Right lobe of liver (tissue), 6 donors: ENCODE results near the gene FOXD1. TPM values are rescaled to one million over a fixed set of nuclear protein-coding genes. Genes with fewer than 3 reads are reported as not detected.

ENCODE experiments used
- ATAC-seq, 4 donors: fragments of 200-7000 bp; cut with Tn5 transposase; one replicate each; pipeline ENCODE4 v1.9.1; 2020; ENCODE audit warnings: mild to moderate bottlenecking in 4 of 4, moderate library complexity in 4 of 4
- DNase-seq, 3 donors: peaks; one replicate each; pipeline ENCODE4 v3.0.0-alpha.2; 2020
- H3K27ac ChIP-seq, 3 donors: fragments of 200-600 bp; one replicate each; pipeline ENCODE4 v1.8.0; 2022
- H3K27me3 ChIP-seq, 2 donors: fragments of 200-600 bp; one replicate each; pipeline ENCODE4 v1.8.0; 2022
- H3K36me3 ChIP-seq, 4 donors: fragments of 200-600 bp; sonication (generic) in 1 of 4; one replicate each; pipeline versions ENCODE4 v1.5.1 to v1.8.0; 2017 to 2022; ENCODE audit warnings: control low read depth in 1 of 4
- H3K4me1 ChIP-seq, 4 donors: fragments of 200-600 bp; sonication (generic) in 1 of 4; one replicate each; pipeline versions ENCODE4 v1.5.1 to v1.8.0; 2017 to 2022; ENCODE audit warnings: control low read depth in 1 of 4
- H3K4me3 ChIP-seq, 3 donors: fragments of 200-600 bp; one replicate each; pipeline ENCODE4 v1.8.0; 2022
- H3K9me3 ChIP-seq, 4 donors: fragments of 200-600 bp; sonication (generic) in 1 of 4; one replicate each; pipeline versions ENCODE4 v1.5.1 to v1.8.0; 2017 to 2022; ENCODE audit warnings: control low read depth in 1 of 4
- CTCF ChIP-seq, 4 donors: fragments of 200-600 bp in 3 of 4; fragments of 450-650 bp in 1 of 4; IDR thresholded peaks; one replicate each; pipeline versions ENCODE4 v1.5.1 to v1.8.0; 2016 to 2022; ENCODE audit warnings: antibody characterized with exemption in 4 of 4, mild to moderate bottlenecking in 2 of 4
- POLR2A ChIP-seq: fragments of 450-650 bp; IDR thresholded peaks from one replicate; pipeline ENCODE4 v1.6.1; 2017; ENCODE audit warnings: antibody characterized with exemption, mild to moderate bottlenecking
- WGBS: methylation state at CpG from one replicate; pipeline ENCODE4 v1.1.6; 2018; ENCODE audit warnings: low coverage, low lambda C conversion rate; ENCODE audit not compliant: insufficient coverage; ENCODE audit errors: missing lambda C conversion rate; 5-methylcytosine and 5-hydroxymethylcytosine counted together
- intact Hi-C, 2 donors: fragments of 100-400 bp; cut with DNase I; formaldehyde crosslinking; loops; one replicate each; pipeline versions ENCODE4 v1.11.2 to v1.14.1; 2022
- total RNA-seq, 6 experiments: library from RNA; depleted of rRNA in 2 of 6; stranded (reverse); fragments of >200 nt in 2 of 6; fragmentation: NEBNext Ultra II Directional in 3 of 6; extraction: Animal tissue kit (Norgen Biotek cat#: 25700) in 3 of 6; gene quantifications; one replicate each; pipeline versions ENCODE4 v1.1.0 to v1.2.4, GENCODE V29; 2016 to 2023
- donor health status: DM: no; HTN: yes; CAD: no.
- donor health status: DM: no; HTN: no; CAD: no.
- donor health status: DM: no; HTN: no; CAD: no.
- donor health status: DM: no; HTN: yes; CAD: no.
- donor health status: DM: no; HTN: yes; CAD: no.

FOXD1 gene
- total RNA-seq, 6 experiments from 2014 or later = not detected

- H3K27me3 ChIP-seq = no peaks in the 10 kb centered on the region
- TF ChIP-seq POLR2A = no peak
- TF ChIP-seq CTCF (IDR thresholded peaks at IDR 0.05) = no peak
- H3K4me1 ChIP-seq = peaks cover 0 to 11% (median 3%) of the 10 kb centered on the region in 4 donors
- no peaks in the 10 kb centered on the region for H3K36me3 ChIP-seq
- intact Hi-C loops = no loop called here
- no peaks in the 10 kb centered on the region for H3K9me3 ChIP-seq
- ATAC-seq (no peak), DNase-seq (no peak)
- H3K27ac ChIP-seq = no peak overlapping the region
- no peak overlapping the region for H3K4me3 ChIP-seq
Observed at GRCh38 chr5:73494721-73495120, 46.1 kb upstream of the FOXD1 start.

DNA sequence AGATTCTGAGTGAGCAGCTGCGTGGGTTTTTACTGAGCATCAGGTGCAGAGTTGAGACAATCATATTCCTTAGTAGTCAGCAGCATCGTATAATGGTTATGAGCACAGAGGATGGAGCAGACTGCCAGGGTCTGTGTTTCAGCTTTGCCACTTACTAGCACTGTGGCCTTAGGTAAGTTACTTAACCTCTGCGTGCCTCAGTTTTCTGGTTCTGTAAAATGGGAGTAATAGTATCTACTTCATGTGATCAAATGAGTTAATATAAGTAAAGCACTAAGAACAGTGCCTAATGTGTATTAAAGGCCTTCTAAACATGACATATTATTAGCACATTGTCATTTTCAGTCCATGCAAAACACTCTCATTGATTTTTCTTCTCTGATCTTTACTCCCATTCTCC is 44.8 kb upstream of the FOXD1 start:
- intact Hi-C loops = no loop called here
- no peaks in the 10 kb centered on the region for H3K36me3 ChIP-seq
- no peak for ATAC-seq
- H3K9me3 ChIP-seq = no peaks in the 10 kb centered on the region
- peaks cover 0 to 6% (median 0%) of the 10 kb centered on the region in 4 donors for H3K4me1 ChIP-seq
- TF ChIP-seq CTCF (IDR thresholded peaks at IDR 0.05) = no peak
- TF ChIP-seq POLR2A = no peak
- no peak overlapping the region for H3K27ac ChIP-seq
- no peak for DNase-seq
- WGBS = 61% methylated on average over 3 of the region's 3 CpGs
- no peaks in the 10 kb centered on the region for H3K27me3 ChIP-seq
- no peak overlapping the region for H3K4me3 ChIP-seq

GRCh38 chr5:73491155-73491554 is 42.6 kb upstream of the FOXD1 start:
- Histone ChIP-seq H3K4me1 (no peaks in the 10 kb centered on the region), H3K27me3 (no peaks in the 10 kb centered on the region), H3K27ac (no peak overlapping the region), H3K4me3 (no peak overlapping the region), H3K36me3 (no peaks in the 10 kb centered on the region), H3K9me3 (no peaks in the 10 kb centered on the region)
- DNase-seq (no peak), ATAC-seq (no peak)
- whole genome bisulfite sequencing = 63% methylated on average over 1 of the region's 1 CpG
- TF ChIP-seq CTCF (IDR thresholded peaks at IDR 0.05) = no peak
- TF ChIP-seq POLR2A = no peak
- intact Hi-C loops = no loop called here

DNA sequence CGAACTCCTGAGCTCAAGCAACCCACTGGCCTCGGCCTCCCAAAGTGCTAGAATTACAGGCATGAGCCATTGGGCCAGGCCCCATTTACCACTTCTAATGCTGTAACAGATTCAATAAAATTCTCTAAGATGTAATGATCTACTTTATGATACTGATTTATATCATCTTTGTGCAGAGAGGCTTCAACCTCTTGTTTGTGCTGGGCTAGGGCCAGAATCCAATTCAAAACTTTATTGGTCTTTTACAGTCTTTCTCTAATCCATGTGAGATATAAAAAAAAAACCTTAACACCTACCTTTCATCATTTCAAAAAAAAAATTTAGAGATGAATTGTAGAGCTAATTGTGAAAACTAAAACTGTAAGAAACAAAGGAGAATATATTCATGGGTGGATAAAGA is 41.5 kb upstream of the FOXD1 start:
- TF ChIP-seq CTCF (IDR thresholded peaks at IDR 0.05) (no peak), POLR2A (no peak)
- 71% methylated on average over 2 of the region's 2 CpGs for WGBS
- DNase-seq (no peak), ATAC-seq (no peak)
- intact Hi-C loops = no loop called here
- Histone ChIP-seq H3K4me3 (no peak overlapping the region), H3K27ac (no peak overlapping the region), H3K36me3 (no peaks in the 10 kb centered on the region), H3K9me3 (no peaks in the 10 kb centered on the region), H3K27me3 (no peaks in the 10 kb centered on the region), H3K4me1 (no peaks in the 10 kb centered on the region)

DNA sequence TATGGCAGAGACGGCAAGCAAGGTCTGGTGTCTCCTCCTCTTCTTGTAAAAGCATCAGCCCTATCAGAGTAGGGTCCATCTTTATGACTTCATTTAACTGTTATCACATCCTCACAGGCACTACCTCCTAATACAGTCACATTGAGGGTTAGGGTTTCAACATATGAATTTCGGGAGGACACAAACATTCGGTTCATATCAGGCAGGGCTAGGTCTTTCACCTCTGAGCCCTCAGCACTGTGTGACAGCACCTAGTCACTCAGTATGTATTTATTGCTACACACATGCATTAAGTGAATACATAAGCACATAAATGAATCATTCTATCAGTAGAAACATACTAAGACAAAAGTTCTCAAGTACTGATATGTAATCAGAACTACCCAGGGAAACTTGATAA is 40.2 kb upstream of the FOXD1 start:
- no peaks in the 10 kb centered on the region for H3K9me3 ChIP-seq
- intact Hi-C loops = no loop called here
- no peaks in the 10 kb centered on the region for H3K27me3 ChIP-seq
- TF ChIP-seq CTCF (IDR thresholded peaks at IDR 0.05) (no peak), POLR2A (no peak)
- DNase-seq (no peak), ATAC-seq (no peak)
- H3K27ac ChIP-seq = no peak overlapping the region
- H3K36me3 ChIP-seq = no peaks in the 10 kb centered on the region
- 72% methylated on average over 3 of the region's 3 CpGs for WGBS
- H3K4me1 ChIP-seq = no peaks in the 10 kb centered on the region
- H3K4me3 ChIP-seq = no peak overlapping the region
